IMR-90 (cell line): ENCODE measurements around the gene PAWR. TPM values are rescaled to one million over a fixed set of nuclear protein-coding genes. Genes with fewer than 3 reads are reported as not detected.

Source experiments
- polyA plus RNA-seq, 3 experiments: library from polyadenylated mRNA; depleted of rRNA; stranded (reverse); fragments of >200 nt; gene quantifications; 2 replicates each; pipeline ENCODE4 v1.2.3, GENCODE V29; 2012; ENCODE audit warnings: low replicate concordance in 1 of 3
- total RNA-seq: library from RNA; depleted of rRNA; stranded (reverse); fragments of >200 nt; gene quantifications from 2 replicates; pipeline ENCODE4 v1.2.3, GENCODE V29; 2012; rRNA removed

PAWR gene
- total and polyA plus RNA-seq, 2 of the 4 experiments (the other 2 are of a cell fraction), result 13.2 to 13.6 TPM

Other genes with a start within 250 kb of the PAWR start
- 112 and 204 TPM in 2 replicates for gene PPP1R12A, start 244.1 kb upstream of the PAWR start, total RNA-seq
- 43.8 and 47.7 TPM in 2 replicates for gene PPP1R12A, start 244.1 kb upstream of the PAWR start, polyA plus RNA-seq (2012; rRNA removed)